GM19025 (cell line): Measurements from ENCODE around the gene RBKS.
"Not testable (repeated sequence)": the region's sequence is repeated elsewhere in the genome, so short reads cannot be mapped to it uniquely, and the experiment has no call there.

Experiments
- ATAC-seq: cut with Tn5 transposase; IDR thresholded peaks from one replicate; pipeline ENCODE4 v1.9.1; 2021; ENCODE audit warnings: mild to moderate bottlenecking, low read depth, moderate library complexity; ENCODE audit not compliant: unreplicated experiment

The RBKS gene

DNA sequence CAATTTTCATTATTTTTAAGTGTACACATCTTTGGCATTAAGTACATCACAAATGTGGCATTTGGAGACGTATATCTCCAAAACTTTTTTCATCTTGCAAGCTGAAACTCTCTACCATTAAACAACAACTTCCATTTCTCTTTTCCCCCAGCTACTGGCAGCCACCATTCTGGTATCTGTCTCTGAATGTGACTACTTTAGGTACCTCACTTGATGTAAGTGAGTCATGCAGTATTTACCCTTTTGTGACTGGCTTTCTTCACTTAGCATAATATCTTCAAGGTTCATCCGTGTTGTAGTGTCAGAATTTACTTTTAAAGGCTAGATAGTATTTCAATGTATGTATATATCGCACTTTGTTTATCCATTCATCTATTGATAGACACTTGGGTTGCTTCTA lies 17.4 kb upstream of the RBKS start:
- no peak for ATAC-seq

DNA sequence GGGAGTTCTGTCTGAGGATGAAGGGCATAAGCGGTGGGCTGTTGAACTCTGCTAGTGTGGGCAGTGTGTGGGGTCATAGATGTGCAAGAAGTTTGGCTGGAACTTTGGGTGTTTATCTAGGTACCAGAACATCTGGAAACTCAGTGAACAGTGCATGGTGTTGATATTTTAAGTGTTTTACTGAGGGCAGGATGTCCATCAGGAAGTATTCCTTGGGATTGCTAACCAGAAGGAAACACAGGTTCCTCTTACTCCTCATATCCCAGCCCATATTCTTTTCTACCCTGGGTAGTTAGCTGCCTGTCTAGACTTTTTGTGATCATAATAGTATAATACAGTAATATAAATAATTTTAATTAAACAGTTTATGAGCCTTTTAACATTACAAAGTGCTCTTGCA lies 15.9 kb upstream of the RBKS start:
- no peak for ATAC-seq

DNA sequence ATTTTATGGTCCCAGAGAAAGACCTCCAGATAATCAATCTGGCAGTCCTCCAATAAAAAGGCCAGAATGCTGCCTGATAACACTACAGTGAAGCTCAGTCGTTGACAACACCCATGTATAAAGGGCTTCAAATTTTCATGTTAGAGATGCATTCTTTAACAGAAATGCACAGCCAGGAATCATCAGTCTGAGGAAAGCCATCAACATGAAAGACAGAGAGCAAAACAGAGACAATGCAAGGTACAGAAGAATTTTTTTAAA lies 14.1 kb upstream of the RBKS start:
- no peak for ATAC-seq

DNA sequence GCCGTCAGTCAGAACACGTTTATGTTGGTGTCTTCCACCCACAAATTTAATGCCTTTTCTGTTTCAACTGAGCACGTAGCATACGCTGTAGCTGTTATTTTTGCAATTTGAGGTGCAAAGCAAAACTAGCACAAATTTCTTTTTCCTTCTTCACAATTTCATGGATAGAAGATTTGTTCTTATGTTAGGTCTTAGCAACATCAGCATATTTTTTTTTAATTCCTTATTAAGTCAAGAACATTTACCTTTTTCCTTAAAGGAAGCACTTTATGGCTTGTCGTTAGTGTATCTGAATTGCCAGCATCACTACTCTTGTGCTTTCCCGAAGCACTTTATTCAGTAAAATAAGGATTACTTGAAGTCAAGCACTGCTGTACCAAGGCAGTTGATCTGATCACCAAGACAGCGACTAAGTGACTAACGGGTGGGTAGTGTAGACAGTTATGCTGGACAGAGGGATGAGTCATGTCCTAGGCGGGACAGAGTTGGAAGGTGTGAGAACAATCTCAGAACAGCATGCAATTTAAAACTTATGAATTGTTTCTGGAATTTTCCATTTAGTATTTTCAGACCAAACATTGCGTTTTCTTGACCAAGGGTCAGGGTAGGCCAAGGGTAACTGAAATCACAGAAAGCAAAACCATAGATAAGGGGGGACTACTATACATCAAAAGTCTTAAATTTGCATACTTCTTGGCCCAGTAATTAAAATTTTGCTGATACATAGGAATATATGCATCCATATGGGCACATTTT lies 13.6 kb upstream of the RBKS start:
- no peak for ATAC-seq

DNA sequence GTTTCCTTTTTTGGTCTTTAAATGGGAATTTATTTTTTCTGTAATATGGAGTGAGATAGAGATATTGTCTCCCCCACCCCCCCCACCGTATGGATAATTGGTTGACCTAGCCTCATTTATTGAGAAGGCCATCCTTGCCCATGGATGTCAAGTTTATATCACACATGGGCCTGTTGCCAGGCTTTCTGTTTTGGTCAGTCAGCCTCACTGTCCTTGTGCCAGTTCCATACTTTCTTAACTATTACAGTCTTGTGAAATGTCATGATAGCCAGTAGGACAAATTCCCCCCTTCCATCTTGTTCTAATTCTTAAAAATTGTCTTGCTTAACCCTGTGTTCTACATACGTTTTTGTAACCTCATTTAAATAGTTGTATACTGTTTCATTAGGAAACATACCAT lies 12.8 kb upstream of the RBKS start:
- no peak for ATAC-seq

DNA sequence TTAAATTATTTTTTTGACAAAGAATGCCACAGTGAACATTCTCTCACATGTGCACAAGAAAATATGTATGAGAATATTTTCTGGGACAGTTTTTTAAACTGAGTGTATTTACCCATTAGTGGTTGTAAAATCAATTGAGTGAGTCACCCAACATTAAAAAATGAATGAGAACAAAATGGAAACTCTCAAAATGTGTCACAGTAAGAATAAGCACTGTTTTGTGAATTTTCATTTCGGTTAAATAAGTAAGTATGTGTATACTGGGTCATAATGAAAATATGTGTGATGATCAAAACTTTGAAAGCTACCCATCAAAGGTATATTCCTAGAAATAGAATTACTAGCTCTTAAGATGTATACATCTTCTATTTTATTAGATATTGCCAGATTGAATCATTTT lies 11.9 kb upstream of the RBKS start:
- ATAC-seq, result no peak

DNA sequence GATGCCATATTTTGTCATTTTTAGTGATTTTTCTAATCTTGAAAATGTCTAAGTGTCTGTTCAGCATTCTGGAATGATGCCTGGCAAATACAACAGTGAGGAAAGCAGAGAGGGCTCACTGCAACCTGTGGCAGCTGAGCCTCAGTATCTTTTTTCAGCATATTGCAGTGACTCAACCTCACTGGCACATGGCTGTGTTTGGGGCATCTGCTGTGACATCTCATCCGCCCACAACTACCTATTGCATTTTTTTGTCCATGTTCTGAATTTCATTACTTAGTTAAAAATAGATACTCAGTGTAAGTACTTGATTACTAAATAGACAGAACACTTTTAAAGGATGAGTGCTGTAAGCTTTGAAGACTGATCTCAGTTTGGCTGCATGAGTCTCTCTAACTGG lies 11.0 kb upstream of the RBKS start:
- no peak for ATAC-seq

DNA sequence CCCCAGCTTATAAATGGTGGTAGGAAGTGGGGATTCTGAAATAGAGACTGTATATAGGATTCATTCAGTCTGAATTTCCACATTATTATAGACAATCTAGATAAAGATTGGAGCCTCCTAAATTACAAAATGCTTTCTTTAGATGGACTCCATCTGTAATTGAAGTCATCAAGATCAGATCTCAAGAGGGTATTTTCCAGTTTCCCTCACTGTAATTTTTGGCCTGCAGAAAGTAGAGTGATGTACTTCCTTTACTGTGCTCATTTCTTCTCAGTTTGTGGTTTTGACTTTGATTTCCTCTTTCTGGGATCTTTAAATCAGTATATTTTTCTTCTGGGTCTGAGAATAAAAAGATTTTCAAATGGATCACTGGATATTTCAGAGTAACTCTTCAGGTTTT lies 7.5 kb upstream of the RBKS start:
- ATAC-seq, result no peak

DNA sequence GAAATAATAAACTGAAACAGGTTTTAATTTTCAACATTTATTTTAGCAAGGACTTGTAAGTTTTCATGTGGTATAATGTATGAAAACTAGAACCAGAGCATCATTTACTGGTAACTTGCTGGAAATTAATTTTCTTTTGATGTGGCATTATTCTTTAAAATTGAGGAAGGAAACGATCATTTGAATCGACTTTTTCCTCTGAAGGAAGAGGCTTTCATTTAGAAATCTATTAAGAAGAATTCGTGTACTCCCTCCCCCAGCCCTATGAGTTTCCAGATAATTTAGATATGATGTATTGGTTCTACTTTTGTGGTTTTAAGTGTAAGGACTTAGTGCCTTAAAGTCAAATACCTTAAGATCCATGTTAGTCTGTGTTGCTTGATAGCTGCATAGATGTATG lies 2.8 kb upstream of the RBKS start:
- ATAC-seq, result no peak

DNA sequence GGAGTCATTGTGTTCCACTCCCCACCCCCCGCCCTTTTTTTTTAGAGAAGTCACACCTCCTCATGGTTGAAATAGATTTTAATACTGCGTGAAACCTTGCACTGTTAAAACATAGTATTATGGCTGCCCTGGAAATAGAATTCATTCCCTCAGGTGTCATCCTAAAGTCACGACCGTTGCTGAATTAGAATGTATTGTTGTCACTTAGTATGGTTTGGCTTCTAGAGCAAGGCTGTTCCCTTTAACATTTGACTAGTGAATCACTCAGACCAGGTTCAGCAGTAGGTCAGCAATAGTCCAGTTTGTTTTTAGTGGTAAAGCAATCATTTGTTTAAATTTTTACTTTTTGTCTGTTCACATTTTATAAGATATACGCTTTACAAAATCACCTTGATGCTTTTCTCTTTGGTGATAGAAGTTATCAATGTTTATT lies 1.5 kb upstream of the RBKS start:
- no peak for ATAC-seq

DNA sequence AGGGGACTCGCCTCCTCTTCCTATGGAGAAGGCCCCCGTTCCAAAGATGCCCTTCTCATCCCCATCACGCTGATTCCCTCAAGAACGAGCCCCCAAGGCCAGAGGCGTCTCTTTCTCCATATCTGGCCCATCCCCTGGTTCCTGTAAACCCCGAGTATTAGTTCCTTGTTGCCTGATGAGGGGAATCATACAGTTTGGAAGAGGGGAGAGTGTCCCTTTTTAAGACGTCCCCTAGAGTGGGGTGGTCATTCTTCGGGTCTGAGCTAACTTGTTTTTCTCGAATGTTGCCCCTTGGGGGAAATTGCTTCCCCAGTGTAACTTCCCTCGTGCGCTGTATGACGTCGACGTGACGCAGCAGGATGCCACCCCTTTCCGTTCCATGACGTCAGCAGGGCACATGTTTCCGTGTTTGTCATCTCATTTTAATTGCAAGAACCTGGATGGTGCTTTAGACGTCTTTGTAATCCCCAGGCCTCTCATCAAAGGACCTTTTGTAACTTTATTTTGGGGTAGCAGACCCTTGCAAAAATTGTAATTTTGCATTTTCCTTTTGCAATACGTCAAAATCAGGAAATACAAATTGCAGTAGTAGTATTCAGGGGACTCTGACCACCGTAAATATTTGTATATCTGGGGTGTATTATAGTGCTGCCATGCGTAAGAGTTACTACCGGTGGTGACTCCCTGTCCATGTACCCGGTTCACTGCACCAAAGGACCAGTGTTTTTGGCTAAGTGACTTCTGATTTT lies 911 bp upstream of the RBKS start:
- peak; percentile 1 for ATAC-seq

DNA sequence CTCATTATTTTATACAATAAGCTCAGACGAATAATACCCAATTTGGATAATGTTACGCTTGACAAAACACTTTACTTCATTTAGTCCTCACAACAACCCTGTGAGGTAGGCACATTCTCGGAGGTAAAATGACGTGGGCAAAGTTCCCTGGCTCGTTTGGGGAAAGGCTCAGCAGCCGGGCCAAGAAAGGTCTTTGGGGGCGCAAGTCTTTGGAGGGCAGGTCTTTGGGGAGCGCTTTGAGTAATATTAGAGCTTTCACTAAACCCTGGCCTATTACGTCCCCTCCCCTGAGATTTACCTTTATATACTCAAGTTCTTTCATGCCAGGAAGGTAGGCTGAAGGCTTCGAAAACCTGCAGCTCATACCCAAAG lies 427 bp downstream of the RBKS start:
- no peak for ATAC-seq

DNA sequence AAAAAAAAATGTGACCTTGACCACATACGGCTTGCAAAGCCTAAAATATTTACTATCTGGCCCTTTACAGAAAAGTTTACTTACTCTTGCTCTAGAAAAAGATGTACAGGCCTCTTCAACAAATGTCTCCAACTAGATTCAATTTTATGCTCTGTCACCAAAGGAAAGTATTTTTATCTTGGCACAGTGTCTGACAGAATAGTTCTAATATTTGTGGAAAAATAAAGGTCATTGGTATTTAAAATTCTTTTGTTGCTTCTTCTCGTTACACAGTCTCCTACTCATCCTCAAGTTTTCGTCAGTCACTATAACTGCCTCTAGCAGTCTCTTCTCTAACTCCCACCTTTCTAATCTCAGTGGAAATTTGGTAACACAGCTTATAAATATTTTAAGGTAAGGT lies 1.4 kb downstream of the RBKS start:
- no peak for ATAC-seq

DNA sequence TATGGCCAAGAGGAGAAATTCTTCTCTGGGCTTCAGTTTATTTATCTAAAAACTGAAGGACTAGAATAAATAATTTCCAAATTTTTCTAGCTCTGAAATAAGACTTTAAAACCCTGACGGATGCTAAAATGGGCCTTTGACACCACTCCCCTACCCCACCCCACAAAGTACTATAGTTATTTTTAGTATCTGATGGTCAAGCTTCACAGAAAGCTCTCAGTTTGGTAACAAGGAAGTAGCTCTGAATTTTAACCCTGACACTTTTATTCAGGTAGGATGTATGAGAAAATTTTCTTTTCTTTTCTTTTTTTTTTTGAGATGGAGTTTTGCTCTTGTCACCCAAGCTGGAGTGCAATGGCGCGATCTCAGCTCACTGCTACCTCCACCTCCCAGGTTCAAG lies 2.4 kb downstream of the RBKS start:
- ATAC-seq, result no peak

DNA sequence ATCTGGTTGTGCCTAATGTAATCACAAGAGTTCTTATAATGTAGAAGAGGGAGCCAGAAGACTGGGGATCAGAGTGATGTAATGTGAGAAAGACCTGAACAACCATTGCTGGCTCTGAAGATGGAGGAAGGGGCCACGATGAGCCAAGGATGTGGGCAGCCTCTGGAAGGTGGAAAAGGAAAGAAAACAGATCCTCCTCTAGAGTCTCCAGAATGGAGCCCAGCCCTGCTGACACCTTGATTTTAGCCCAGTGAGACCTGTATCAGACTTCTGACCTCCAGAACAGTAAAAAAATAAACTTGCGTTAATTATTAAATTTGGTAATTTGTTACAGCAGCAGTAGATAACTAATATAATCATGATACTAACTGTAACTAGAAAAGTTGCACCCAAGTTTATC lies 3.1 kb downstream of the RBKS start:
- no peak for ATAC-seq

DNA sequence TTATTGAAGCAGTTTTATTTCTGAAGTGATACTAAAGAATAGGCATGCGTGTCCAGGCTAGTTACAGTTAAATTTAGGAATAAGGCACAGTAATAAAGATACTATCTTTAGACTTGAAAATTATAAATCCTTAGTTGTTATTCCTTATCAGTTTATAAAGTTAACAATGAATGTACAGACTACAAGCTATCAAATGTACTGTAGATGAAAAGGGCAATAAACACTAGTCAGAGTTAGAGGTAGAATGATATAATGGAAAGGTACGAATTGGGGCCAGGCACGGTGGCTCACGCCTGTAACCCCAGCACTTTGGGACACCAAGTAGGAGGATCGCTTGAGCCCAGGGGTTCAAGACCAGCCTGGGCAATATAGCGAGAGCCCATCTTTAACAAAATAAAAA lies 3.9 kb downstream of the RBKS start:
- ATAC-seq, result no peak

DNA sequence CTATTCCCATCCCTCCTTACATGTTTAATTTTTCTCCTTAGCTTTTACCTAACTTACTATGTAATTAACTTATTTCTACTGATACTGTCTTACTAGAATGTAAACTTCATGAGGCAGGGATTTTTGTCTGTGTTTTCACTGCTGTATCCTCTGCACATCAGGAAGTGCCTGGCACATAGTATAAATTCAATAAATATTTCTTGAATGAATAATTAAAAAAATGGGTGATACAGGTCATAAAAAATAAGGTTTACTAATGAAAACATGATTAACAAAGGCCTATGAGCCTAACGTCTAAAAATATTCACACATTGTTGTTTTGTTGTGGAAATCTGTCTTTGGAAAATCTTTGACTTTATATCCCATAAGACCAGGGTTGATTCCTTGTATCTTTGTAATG lies 4.5 kb downstream of the RBKS start:
- no peak for ATAC-seq

DNA sequence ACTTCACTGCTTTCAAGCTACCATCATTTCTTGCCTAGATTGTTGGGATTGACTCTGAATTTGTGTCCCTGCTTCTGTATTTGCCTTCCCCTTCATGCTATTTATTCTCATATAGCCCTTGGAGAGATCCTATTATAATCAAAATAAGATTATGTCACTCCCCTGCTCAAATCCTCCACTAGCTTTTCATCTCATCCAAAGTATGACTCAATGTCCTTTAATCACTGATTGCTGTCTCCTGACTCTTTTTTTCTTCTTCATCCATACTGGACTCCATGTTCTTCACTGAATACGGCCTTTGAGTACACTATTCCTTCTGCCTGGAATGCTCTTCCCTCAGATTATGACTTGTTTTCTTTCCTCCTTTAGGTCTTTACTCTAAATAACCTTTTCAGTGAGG lies 5.0 kb downstream of the RBKS start:
- no peak for ATAC-seq

DNA sequence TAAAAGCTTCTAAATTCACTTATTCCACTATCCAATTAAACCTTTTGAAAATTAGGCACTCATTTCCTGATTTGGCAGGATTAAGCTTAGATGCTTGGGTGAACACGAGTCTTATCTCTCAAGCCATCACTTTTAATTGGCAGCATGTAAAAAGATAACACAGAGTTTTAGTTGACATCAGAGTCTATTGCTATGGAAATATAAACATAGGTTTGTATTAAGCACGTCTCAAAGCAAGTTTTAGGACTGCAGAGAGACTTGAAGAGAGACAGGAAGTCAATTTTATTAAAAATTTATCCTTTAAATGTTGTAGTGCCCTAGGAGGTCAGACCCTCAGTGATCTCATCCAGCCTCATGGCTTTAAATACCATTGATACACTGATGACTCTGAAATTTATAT lies 5.6 kb downstream of the RBKS start:
- ATAC-seq, result no peak

DNA sequence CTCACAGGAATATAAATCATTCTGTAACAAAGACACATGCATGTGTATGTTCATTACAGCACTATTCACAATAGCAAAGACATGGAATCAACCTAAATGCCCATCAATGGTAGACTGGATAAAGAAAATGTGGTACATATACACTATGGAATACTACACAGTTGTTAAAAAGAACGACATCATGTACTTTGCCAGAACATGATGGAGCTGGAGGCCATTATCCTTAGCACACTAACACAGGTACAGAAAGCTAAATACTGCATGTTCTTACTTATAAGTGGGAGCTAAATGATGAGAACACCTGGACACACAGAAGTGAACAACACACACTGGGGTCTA lies 7.6 kb downstream of the RBKS start:
- not testable (repeated sequence) for ATAC-seq

DNA sequence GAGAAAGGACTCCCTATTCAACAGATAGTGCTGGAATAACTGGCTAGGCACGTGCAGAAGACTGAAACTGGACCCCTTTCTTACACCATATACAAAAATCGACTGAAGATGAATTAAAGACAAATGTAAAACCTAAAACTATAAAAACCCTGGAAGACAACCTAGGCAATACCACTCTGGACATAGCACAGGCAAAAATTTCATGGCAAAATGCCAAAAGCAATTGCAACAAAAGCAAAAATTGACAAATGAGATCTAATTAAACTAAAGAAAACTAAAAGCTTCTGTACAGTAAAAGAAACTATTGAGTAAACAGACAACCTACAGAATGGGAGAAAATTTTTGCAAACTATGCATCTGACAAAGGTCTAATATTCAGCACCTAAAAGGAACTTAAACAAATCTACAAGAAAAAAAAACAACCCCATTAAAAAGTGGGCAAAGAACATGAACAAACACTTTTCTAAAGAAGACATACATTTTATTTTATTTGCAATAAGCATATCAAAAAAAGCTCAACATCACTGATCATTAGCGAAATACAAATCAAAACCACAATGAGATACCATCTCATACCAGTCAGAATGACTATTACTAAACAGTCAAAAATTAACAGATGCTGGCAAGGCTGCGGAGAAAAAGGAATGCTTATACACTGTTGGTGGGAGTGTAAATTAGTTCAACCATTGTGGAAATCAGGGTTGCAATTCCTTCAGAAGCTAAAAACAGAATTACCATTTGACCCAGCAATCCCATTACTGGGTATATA lies 8.2 kb downstream of the RBKS start:
- ATAC-seq, result not testable (repeated sequence)

DNA sequence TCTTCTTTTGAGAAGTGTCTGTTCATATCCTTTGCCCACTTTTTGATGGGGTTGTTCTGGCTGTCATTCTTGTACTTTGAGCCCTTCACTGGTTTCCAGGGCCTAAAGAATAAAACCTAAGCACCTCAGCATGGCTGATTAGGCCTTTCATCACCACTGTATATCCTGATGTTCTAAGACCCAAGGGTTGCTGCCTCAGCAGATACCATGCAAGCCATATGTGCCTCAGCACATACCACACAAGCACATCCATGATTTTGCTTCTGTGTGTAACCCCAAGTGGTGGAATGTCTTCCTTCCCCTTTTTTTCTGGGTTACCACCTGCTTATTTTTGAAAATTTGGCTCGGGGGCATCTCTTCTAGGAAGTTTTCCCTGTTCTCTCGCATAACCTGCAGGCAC lies 11.4 kb downstream of the RBKS start:
- ATAC-seq, result no peak
